GM19395 (cell line): ENCODE data around the gene TRAPPC10.
"Not testable (repeated sequence)": the region's sequence is repeated elsewhere in the genome, so short reads cannot be mapped to it uniquely, and the experiment has no call there.

Source experiments
- ATAC-seq: cut with Tn5 transposase; IDR thresholded peaks from one replicate; pipeline ENCODE4 v1.9.1; 2021; ENCODE audit warnings: mild to moderate bottlenecking, moderate library complexity; ENCODE audit not compliant: unreplicated experiment

The TRAPPC10 gene

DNA sequence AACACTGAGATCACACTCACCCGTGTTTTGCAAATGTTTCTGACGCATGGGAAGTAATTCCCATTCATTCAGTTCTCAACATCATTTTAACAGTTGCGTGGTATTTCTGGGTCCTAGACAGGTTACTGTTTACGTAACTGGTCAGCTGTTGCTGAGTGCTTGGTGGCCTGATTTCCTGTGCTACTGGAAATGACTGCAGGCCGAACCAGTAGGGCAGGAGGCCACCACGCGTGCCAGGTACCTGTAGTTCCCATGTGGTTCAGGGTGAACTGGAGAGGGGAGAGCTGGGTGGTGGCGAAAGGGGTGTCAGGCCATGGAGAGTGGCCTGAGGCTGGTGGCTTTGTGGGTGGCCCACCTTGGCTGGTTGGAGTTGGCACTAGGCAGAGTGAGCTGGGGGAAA lies 122.6 kb downstream of the TRAPPC10 start:
- ATAC-seq = not testable (repeated sequence)

DNA sequence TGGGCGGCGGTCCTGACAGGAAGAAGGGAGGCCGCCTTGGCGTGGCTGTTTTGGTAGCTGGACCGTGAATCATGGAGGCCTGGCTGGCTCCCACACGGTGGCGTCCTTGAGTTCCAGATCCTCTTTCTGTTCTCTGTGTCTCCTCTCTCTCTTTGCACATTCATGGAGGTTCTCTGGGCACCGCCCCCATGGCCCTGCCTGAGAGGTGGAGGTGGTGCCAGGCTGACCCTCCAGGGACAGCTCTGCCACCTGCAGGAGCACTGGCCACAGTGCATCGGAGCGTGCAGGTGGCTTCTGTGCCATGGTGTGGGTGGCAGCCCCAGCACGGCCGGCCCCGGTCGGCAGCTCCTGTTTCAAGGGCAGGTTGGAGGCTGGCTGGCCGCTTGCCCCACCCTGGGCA lies 125.9 kb downstream of the TRAPPC10 start:
- ATAC-seq = not testable (repeated sequence)

GRCh38 chr21:44139787-44140551 lies 127.9 kb downstream of the TRAPPC10 start:
- not testable (repeated sequence) for ATAC-seq

- not testable (repeated sequence) for ATAC-seq
These were observed 128.4 kb downstream of the TRAPPC10 start for GRCh38 chr21:44140552-44140932.

DNA sequence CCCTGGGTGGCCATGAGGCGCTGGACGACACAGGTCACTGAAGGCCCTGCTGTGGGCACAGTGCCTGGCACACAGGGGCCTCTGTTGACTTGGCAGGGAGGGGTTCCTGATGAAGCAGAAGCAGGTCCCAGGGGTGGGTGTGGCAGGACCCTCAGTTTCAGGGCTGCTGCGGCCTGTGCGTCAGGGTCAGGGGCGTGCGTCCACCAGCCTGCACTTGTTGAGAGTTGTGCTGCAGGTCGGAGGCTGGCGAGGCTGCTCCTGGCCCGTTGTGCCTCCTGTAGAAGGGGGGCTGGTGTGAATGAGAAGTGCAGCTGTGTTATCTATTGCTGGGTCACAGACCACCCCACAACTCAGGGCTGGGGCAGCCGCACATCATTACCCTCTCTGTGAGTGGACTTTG lies 130.4 kb downstream of the TRAPPC10 start:
- ATAC-seq = not testable (repeated sequence)

GRCh38 chr21:44143380-44143779 lies 131.3 kb downstream of the TRAPPC10 start:
- not testable (repeated sequence) for ATAC-seq

DNA sequence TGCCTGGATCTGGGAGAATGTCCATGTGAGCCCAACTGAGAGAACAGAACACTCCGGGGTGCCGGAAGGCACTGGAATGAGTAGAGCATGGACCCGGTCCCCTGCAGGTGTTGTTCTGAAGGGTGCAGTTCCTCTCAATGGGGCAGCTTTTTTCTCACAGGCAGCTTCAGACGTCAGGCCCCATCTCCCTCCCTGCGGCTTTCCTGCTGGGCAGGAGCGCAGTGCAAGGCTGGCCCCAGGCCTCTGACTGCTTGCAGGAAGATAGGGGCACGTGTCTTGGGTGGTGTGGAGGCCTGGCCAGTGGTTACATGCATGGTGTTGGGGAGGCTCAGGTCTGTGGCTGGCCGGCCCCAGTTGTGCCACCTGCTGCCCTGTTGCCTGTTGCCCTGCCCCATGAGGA lies 131.9 kb downstream of the TRAPPC10 start:
- ATAC-seq = not testable (repeated sequence)

DNA sequence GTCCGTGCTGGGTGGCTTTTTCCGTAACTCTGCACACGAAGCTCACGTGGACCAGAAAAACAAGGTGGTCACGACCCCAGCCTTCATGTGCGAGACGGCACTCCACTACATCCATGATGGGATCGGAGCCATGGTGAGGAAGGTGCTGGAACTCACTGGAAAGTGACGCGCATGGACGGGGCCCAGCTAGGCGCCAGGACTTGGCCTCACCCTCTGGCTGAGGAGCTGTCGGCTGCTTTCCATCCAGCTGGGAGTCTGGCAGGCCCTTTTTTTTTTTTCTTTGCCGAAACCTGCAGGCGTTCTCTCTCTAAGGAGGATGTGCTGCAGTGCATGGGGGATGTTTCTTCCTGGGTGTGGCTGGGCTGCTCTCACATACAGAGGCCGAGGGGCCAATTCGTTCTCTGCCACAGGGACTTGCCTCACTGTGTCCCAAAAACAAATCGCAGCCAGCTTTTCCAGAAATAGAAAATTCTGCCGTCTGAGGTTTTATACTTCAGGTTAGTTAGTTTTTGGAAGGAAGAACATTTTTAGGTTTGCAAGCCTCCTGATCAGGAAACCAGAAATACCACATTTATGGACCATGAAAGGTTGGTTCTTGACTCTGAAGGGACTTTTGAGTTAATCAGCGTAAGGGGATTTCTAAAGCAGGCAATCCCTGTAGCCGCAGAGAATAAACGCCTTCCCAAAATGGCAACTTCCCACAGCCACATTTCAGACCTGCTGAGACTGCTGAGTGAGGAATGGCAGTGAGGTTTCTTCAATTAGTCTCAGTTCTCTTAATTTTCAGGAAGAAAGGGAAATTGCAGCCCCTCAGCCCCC lies 132.9 kb downstream of the TRAPPC10 start:
- not testable (repeated sequence) for ATAC-seq

DNA sequence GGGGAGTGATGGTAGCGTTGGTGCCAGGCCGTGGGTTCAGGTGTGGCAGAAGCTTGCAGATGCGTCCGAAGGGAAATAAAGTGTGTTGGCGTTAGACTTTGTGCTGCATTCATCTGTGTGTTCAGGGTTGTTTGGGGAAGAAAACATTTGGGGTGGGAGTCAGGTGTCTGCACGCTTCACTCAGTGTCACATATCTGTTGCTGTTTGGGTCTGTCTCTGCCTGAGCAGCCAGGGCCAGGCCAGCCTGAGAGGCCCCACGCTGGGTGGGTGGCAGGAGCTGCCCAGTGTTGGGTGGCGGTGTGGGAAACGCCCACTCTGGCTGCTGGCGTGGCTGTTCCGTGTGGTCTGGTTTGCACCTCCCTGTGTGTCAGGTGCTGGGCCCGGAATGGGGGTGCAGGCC lies 133.5 kb downstream of the TRAPPC10 start:
- ATAC-seq = not testable (repeated sequence)

DNA sequence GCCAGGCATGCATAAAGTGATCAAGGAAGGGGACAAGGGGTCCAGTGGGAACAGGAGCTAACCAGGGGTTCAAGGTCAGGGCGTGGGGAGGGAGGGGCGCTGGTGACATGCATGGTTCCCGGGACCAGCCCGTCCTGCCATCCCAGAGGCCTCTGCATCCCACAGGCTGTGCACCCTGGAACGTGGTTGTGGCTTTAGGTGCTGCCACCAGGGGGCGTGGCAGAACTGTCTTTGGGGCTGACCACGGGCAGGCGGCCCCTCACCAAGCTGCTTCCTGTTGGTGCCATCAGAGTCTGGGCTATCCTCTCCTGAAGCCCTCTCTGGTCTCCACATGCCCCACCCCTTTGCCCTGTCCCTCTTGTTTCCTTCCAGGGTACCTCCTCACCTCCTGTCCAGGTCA lies 135.0 kb downstream of the TRAPPC10 start:
- ATAC-seq = not testable (repeated sequence)

DNA sequence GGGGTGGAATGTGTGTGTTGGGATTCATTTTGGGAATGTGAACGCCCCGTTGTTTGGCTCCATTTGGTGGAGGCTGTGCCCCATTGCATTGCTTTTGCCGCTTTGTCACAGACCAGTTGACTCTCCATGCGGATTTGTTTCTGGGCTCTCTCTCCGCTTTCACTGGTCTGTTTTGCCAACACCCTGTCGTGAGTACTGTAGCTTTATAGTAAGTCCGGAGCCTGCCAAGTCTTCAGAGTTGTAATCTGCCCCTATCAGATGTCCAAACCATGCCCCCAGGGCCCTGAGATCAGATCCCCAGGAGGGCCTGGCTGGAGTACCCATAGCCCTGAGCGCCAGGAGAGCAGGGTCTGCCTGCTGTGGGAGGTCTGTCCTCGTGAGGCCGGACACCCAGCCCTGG lies 138.1 kb downstream of the TRAPPC10 start:
- ATAC-seq = not testable (repeated sequence)

GRCh38 chr21:44153214-44153888 lies 141.2 kb downstream of the TRAPPC10 start:
- ATAC-seq = not testable (repeated sequence)

DNA sequence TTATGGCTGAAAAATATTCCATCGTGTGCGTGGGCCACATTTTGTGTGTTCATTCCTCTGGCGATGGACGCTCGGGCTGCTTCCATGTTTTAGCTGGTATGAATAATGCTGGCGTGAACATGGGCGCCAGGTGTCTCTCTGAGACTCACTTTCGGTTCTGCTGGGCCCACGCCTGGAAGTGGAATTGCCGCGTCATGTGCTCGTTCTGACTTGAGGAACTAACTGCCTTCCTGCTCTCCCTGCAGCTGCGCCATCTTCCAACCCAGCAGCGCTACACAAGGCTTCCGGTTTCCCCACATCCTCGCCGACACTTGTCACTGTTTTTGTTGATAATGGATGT lies 141.8 kb downstream of the TRAPPC10 start:
- ATAC-seq = not testable (repeated sequence)

DNA sequence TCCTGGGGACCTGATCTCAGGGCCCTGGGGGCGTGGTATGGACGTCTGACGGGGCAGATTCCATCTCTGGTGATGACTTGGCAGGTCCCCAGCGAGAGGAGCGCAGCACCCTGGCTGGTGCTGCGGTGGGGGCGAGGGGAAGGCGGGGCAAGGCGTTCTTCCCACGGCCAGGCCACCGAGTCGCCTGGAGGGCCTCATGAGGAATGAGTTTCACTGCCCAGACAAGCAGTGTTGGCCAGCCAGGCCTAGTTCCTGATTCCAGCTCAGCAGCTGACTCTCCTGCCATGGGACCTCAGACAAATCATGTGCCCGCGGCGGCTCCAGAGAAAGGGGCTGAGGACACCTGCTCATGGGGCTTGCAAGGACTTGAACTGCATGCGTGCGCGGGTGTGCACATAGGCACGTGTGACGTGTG lies 142.7 kb downstream of the TRAPPC10 start:
- peak; percentile 24 for ATAC-seq

GRCh38 chr21:44155231-44155993 lies 143.3 kb downstream of the TRAPPC10 start:
- peak; percentile 54 for ATAC-seq

GRCh38 chr21:44155994-44156380 lies 143.9 kb downstream of the TRAPPC10 start:
- not testable (repeated sequence) for ATAC-seq
